IPS-18c (cell line): ENCODE data around the gene TENM4.

Source experiments
- H3K4me3 ChIP-seq: 2 replicates; pipeline ENCODE4 v1.7.0; 2013; ENCODE audit warnings: low read depth, mild to moderate bottlenecking, low read length, moderate library complexity; ENCODE audit not compliant: insufficient read depth
- H3K9me3 ChIP-seq: one replicate; pipeline ENCODE4 v1.6.1; 2013; ENCODE audit warnings: mild to moderate bottlenecking, low read length, moderate library complexity; ENCODE audit not compliant: control insufficient read depth, insufficient read depth

The TENM4 gene

DNA sequence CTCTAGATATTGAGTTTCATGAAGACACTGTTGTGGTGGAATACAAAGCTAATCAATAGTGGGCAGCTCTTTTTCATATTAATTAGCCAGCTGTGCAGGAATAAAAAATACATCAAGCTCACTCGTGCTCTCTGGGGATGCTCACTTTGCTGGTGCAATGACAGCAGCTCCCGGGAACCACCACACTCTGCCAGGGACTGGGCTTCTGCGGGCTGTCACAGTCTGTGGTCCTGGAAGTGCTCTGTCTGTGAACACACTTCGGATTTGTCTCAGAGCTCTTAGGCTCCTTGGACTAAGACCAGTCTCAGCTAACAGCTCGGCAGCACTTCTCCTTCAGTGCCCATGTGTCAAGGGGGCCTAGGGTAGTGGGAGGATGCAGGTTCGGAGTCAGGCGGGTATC lies 393.5 kb downstream of the TENM4 start:
- Histone ChIP-seq H3K9me3 (no peaks in the 10 kb centered on the region), H3K4me3 (no peak overlapping the region)

GRCh38 chr11:79046366-79046765 lies 394.5 kb downstream of the TENM4 start:
- Histone ChIP-seq H3K9me3 (no peaks in the 10 kb centered on the region), H3K4me3 (no peak overlapping the region)

DNA sequence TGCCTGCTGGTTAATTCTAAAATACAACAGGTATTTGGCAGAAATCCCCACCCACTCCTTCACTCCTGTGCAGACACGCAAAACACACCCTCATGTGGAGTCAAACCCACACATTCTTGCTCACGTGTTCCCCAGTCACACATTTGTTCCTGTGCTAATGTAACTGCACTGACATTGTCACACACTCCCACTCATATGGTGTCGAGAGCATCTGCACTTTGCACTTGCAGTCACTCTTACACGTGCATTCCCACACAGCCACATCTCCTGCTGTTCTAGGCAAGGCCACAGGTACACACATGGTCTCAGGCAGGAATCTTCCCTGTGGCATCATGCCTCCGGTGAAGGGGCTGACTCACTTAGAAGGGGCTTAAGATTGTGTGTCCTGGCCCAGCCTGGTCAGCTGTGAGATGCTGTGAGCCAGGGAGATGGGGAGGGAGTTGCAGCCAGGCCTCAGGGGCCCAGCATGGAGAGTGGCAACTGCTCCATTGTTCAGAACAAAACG lies 395.0 kb downstream of the TENM4 start:
- no peak overlapping the region for H3K4me3 ChIP-seq
- H3K9me3 ChIP-seq, result no peaks in the 10 kb centered on the region

DNA sequence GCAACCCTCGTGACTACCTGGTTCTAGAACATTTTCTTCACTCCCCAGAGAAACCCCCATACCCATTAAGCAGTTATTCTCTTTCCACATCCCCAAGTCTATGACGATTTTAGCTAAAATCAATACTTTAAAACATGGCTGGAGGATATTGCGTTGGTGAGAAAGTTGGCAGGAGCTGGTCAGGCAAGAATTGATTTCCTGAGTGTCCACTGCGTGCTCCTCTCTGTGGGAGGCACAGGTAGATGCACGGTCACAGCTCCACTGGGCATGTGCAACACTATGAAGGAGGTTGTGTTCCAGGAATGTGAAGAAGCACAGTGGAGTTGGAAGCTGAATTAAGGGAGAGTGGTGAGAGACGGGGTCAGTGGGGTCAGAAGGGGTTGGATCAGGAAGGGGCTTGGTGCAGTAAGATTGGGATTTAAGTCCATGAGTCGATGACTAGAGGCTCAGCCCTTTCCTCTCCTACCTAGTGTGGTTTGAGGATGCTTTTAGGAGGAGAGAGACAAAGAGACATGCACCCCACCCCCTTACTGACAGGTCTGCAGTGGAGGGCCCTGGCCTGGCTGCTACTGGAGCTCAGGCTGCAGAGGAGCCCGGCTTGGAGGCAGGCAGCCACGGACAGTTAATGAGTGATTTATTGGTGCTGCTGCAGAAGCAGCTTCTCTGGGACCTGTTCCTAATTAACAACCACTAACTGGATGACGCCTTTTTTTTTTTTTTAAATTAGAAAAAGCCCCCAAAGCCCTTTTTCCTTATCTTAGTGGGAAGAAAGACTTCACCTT lies 395.6 kb downstream of the TENM4 start:
- Histone ChIP-seq H3K9me3 (no peaks in the 10 kb centered on the region), H3K4me3 (no peak overlapping the region)

DNA sequence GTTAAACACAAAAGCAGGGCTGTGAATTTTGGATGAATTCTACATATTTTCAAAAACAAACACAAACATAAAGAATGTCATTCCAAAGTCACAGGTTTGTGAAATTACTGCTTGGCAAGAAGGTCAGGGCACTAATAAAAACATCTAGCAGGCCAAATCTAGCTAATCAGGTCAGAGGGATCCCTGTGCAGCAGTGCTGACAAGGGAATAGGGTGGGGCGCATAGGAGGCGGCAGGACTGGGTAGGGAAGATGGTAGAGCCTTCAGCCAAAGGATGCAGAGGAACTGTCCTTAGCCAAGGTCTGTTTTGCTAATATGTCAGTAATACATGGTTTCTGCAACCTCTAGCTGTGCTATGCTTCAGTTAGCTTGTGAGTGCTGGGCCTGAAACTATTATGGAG lies 396.6 kb downstream of the TENM4 start:
- H3K4me3 ChIP-seq, result no peak overlapping the region

GRCh38 chr11:79043726-79044125 lies 397.1 kb downstream of the TENM4 start:
- Histone ChIP-seq H3K9me3 (no peaks in the 10 kb centered on the region), H3K4me3 (no peak overlapping the region)

More for the DNA sequence above, 396.6 kb downstream of the TENM4 start:
- no peaks in the 10 kb centered on the region for H3K9me3 ChIP-seq

- no peaks in the 10 kb centered on the region for H3K9me3 ChIP-seq
- no peak overlapping the region for H3K4me3 ChIP-seq
Measured at GRCh38 chr11:79042824-79043223, 398.0 kb downstream of the TENM4 start.

GRCh38 chr11:79040348-79040747 lies 400.5 kb downstream of the TENM4 start:
- no peaks in the 10 kb centered on the region for H3K9me3 ChIP-seq
- H3K4me3 ChIP-seq, result no peak overlapping the region

GRCh38 chr11:79039122-79039521 lies 401.7 kb downstream of the TENM4 start:
- H3K4me3 ChIP-seq, result no peak overlapping the region
- no peaks in the 10 kb centered on the region for H3K9me3 ChIP-seq

DNA sequence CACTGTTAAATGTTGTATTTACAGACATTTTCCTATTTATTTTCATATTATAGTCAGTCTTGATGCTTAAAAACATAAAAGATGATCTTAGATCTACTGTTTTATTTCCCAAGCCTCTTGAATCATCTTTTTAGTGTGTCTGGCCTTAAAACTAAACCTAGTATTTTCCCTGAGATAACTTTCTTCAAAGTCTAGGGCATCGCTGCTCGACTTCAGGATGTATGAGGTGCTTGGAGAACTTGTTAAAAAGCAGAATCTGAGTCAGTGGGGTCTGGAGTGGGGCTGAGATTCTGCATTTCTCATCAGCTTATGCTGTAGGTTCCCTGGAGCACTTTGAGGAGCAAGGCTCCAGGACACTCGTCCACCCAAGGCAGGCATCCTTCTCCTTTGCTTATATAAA lies 404.9 kb downstream of the TENM4 start:
- Histone ChIP-seq H3K4me3 (no peak overlapping the region), H3K9me3 (no peaks in the 10 kb centered on the region)

DNA sequence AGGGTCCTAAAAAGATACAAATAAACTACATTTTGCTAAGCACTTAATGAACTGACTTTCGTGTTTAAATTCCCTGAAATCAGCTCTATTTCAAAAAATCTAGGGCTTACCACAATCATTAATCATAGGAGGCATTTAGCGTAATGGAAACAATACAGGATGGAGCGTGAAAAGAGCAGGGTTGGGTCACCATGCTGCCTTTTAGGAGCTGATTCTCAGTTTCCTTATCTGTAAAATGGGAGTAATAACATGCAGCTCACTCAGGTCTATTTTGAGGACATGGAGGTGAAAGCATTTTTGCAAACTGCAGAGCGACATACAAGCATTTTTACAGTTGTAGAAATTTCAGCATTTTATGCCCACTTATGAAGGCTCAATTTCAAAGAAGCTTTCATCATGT lies 407.0 kb downstream of the TENM4 start:
- Histone ChIP-seq H3K4me3 (no peak overlapping the region), H3K9me3 (no peaks in the 10 kb centered on the region)

GRCh38 chr11:79030448-79030847 lies 410.4 kb downstream of the TENM4 start:
- Histone ChIP-seq H3K4me3 (no peak overlapping the region), H3K9me3 (no peaks in the 10 kb centered on the region)

DNA sequence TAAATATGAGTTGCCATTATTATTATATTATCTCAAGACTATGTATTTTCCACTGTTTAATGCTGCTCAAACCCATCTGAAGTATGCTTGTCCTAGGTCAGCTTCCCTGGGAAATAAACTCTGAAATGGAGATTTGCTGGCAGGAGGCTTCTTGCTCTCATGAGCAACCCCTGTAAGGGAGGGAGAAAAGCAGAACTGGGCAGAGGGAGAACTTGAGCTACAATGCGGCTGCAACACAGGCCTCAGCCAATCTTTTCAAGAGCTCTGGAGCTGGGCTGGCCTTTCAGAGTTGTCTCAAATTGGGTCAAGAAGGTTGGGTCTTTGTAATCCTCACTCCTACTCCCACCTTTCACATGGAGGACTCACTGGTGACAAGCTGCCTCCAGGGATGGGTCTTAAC lies 412.6 kb downstream of the TENM4 start:
- no peak overlapping the region for H3K4me3 ChIP-seq
- H3K9me3 ChIP-seq, result no peaks in the 10 kb centered on the region

DNA sequence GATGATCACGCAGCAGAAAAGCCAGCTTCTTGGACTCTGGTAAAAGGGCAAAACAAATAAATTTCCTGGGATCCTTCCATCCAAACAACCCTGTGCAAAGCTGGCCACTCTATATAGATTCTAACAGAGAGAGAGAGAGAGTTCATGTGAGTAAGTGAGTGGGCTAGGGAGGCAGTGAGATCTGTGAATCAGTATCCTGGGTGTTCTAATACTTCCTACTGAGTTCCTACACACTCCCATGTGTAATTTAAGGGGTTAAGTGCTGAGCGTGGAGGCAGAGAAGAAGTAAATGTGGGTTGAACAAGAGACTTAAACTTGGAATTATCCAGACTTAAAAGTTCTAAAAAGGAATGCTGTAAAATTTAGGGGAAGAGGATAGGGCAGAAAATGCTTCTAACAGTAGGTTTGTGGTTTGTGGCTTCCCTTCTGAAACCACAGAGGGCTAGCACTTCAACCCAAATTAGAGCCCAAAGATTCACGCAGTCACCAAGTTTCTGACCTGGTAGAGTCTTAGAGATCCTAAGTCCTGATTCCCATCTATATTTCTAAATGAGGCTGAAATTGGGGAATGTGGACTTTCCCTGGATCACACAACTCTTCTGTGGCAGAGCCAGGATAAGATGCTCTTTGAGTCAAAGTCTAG lies 413.9 kb downstream of the TENM4 start:
- no peak overlapping the region for H3K4me3 ChIP-seq
- H3K9me3 ChIP-seq, result no peaks in the 10 kb centered on the region

GRCh38 chr11:79025622-79026021 lies 415.2 kb downstream of the TENM4 start:
- Histone ChIP-seq H3K9me3 (no peaks in the 10 kb centered on the region), H3K4me3 (no peak overlapping the region)

DNA sequence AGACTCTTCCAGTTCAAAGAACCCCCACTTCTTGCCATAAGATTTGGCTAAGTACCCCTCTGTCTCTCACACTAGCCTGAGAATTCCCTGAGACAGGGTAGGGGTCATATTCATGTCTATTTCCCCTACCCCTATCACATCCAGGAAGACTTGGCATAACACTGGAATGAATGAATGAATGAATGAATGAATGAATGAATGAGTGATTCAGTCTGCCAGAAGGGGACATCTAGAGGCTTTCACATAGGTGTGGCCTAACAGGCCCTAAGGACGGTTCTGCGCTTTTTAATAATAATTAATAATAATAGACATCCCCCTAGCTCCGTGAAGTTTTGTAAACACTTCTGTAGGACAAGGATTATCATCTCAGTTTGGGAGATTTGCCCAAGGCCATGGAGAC lies 415.7 kb downstream of the TENM4 start:
- no peaks in the 10 kb centered on the region for H3K9me3 ChIP-seq
- no peak overlapping the region for H3K4me3 ChIP-seq

DNA sequence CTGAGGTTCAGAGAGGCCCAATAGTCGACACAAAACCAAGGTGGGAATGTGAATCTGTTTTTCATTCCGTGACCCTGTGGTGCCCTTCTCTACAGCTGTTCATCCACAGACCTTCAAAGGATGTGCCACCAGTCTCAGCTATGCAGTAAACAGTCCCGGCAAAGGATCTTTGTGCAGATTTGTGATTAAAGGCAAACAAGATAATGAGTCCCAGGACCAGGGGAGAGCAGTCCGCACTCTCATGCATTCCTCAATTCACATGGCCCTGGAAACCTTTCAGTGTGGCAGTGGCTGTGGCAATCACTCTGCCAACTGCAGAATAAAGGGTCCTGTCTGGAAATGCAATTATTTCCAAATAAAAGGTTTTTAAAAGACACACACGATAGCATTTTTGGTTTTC lies 418.6 kb downstream of the TENM4 start:
- no peak overlapping the region for H3K4me3 ChIP-seq
- H3K9me3 ChIP-seq, result no peaks in the 10 kb centered on the region

DNA sequence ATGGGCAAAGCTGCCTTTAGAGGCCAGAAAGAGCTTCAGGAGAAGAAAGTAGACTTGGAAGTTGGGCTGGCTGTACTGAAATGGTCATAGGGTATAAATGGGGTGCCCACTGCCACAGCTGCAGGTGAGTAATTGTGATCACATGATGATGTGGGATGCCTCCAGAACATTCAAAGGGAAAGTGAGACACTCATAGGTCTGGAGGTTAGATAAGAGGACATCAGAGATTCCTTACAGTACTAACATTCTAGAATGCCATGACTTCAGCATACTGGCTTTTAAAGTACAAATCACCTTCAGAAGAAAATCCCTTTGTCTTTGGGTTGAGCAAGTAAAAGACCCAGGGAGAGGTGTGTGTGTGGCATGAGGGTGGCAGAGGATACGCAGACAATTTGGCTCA lies 419.2 kb downstream of the TENM4 start:
- Histone ChIP-seq H3K9me3 (no peaks in the 10 kb centered on the region), H3K4me3 (no peak overlapping the region)
